GM21515 (cell line): ENCODE results near the gene S100A14.
"Not testable (repeated sequence)": the region's sequence is repeated elsewhere in the genome, so short reads cannot be mapped to it uniquely, and the experiment has no call there.

Source experiments
- ATAC-seq: cut with Tn5 transposase; IDR thresholded peaks from one replicate; pipeline ENCODE4 v1.9.1; 2021; ENCODE audit not compliant: unreplicated experiment

S100A14 gene

DNA sequence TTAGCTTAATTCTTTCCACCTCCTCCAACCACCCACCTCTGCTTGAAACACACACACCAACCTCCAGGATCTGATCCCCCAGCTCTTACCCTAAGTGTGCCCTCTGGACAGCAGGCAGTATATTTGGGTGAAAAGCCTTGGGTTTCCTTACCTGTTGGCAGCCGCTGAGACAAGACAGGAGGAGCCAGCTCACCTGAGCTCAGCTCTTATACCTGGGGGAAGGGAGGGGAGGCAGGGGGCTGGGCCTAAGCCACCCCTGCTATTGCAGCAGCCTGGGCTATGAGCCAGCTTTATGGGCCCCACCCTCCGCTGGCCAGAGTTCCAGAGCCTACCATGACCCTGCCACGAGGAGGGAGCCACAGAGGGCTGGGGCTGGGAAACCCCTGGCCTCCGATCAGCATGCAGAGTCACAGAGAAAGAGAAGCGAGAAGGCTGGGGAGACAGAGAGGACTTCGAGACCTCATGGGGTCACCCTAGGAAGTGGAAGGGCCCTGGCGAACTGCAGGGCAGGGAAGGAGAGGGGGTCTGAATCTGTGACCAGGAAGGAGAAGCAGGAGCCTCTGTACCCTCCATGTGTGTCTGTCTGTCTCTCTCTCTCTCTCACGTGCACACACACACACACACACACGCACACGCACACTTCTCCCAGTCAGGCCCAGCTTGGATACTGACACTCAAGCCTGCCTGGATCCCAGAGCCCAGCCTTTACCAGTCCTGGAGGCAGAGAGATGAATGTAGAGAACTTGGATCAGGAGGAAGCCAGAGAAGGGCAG, at the start of gene S100A14:
S100A14 (minus strand) TSS at position 182 of the 773 bp plus-strand sequence. CDS start 467 bp downstream, outside the sequence.
- ATAC-seq: no peak

DNA sequence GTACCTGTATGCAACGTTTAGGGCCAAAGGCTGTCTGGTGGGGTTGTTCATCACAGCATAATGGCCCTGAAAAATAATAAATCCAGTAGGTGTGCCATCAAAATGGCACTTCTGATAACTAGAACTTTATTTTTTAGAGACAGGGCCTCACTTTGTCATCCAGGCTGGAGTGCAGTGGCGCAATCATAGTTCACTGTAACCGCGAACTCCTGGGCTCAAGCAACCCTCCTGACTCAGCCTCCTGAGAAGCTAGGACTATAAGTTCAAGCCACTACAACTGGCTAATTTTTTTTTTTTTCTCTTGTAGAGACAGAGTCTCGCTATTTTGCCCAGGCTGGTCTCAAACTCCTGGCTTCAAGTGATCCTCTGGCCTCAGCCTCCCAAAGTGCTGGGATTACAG, 47.1 kb upstream of the S100A14 start:
- ATAC-seq: no peak

DNA sequence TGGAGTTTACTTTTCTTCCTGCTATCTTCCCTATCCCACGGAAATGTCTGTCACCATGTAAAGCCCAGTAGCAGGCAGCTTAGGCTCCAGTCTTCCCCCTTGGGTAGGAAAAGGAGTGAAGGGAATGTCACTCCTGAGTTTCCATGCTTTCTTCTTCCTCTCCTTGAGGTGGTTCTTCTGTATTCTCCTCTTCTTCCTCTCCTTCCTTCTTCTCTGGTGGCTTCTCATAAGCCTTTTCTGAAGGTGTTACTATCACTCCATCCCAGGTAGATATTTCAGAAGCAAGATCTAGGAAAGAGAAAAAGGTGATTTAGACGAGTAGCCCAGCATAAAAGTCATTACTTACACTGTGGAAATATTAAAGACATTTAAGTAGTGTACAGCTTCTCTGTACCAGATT, 46.1 kb upstream of the S100A14 start:
- no peak for ATAC-seq

DNA sequence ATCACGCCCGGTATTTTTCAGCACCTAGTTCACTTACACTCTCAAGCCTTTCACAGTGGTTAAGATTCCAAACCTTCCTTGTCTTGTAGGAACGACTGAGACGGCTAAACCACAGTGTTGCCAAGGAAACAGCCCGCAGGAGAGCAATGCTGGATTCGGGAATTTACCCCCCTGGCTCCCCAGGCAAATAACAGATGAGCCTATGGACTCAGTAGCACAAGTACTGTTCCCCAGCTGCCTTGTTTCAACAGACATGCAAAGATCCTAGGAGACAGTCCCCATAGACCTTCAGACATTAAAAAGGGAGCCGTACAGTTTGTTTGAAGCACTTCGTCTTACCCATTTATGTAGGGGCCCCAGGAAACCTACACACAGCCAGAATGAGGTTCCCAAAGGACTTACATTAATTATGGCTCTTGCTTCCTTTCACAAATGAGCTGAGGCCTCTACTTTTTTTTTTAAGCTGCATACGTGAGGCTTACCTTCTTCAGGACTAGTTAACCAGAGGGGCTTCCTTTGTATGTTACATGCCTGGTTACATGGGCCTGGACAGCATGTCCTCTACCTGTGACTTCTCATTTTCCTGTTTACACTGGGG, 45.1 kb upstream of the S100A14 start:
- ATAC-seq: no peak

DNA sequence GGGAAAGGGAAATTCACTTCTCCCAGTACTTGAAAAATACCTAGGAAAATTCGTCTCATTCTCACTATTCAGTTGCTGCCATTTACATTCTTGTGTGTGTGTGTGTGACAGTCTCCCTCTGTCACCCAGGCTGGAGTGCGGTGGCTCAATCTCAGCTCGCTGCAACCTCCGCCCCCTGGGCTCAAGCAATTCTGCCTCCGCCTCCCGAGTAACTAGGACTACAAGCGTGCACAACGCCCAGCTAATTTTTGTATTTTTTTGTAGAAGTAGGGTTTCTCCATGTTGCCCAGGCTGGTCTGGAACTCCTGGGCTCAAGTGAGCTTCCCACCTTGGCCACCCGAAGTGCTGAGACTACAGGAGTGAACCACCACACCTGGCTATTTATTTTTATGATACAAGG, 43.5 kb upstream of the S100A14 start:
- no peak for ATAC-seq

DNA sequence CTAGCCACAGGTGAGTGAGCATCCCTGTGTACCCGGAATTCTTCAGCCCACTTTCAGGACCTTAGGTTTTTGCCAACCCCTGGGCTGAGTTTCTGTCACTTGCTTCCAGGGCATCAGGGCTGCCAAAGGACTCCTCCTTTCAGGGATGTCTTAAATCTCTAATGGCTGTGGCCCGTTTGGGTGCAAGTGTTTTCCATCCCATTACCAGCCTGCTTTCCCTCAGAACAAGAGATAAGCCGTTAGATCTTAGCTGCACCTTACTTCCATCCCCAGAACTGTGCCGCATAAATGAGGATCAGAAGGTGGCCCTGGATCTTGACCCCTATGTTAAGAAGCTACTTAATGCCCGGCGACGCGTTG, 43.0 kb upstream of the S100A14 start:
- peak; percentile 4 for ATAC-seq

DNA sequence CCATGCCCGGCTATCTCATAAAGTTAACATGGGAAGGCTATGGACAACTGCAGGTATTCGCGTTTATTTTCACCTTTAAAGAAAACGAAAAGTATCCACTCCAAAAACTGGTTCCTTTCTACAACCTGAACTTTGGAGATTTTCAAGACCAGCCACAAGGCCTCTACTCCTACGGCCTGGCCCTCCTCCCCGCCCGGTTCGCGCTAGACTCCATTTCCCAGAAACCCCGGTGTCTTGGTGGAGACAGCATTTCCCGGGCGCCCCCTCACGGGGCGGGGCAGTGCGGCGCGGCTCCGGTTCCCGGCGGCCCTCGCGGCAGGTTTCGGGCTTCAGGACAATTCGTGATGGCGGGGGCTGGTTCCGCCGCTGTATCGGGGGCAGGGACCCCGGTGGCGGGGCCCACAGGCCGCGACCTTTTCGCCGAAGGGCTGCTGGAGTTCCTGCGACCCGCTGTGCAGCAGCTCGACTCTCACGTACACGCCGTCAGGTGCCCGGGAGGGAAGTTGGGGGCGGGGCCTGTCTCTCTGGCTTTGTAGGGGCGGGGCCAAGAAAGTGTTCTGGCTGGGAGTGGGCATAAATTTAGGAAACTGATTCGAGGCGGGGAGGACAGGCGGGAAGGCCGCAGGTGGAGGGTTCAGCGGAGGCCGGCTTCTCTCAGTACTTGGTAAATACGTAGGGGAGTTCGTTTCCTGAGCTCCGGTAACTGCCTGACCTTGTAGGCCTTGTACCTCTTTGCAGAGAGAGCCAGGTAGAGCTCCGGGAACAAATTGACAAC, 42.5 kb upstream of the S100A14 start, which contains the start of gene SNAPIN:
SNAPIN (plus strand) TSS at position 304 of the 775 bp plus-strand sequence; CDS start at position 345, 41 bp downstream.
- peak; percentile 83 for ATAC-seq

DNA sequence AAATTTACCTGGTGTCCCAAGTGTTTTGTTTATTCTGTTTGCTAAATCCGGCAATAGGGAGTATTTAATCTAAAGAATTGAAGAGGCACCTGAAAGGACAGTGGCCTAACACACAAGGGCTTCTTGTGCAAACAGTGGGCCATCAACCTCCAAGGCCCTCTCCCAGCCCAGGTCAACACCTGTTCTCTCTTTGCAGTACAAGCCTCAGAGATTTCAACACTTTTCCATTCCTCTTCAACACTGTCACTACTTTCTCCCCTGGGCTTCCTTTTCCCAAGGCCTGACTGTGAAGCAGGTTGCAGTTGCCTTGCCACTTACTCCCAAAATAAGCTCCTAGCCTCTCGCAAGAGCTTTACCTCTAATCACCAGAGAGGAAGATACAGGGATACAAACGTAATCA, 39.2 kb upstream of the S100A14 start:
- ATAC-seq: no peak

DNA sequence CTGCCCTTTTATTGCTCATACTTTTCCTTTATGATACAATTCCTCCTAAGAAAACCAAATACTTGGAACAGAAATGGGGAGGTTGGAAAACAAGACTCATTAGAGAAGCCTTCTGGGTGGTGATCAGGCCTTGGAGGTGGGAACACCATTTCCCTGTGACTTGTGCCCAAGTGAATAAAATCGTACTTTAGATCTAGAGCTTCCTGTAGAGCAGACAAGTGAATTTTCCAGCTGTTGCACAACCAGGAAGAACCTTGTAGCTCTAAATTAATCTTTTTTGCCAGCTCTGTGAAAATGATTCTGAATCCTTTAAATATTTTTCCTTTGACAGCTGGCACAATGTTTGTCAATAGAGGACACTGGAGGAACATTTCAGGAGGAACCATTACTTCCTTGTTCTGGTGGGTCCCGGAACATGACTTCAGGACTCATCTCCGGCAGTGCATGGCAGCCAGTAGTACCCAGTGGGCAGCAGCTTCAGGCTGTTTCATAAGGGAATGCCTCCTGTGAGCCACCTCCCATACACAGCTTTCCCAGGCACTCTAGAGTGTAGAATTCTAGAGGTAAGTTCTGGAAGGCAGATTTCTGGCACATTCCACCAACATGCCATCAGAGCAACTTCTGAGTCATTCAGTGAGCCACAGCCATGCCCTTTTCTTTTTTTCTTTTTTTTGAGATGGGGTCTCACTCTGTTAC, 36.8 kb upstream of the S100A14 start:
- no peak for ATAC-seq

DNA sequence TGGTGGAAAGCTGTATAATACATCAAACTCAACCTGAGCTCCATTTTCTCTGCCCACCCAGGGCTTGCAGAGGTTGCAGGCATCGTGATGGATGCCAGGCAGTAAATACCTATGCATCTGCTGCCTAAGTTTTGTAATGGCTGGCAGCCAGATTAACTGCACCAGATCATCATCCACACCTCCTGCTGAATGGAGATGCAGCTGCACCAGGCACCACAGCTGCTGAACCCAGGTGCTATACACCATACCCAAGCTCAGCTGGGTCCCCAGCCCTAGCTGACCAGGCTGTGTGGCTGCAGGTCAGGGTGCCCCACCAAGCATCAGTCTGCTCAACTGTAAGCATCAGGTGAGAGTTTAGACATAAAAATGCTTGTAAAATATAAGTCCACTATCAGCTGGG, 35.6 kb upstream of the S100A14 start:
- ATAC-seq: no peak

DNA sequence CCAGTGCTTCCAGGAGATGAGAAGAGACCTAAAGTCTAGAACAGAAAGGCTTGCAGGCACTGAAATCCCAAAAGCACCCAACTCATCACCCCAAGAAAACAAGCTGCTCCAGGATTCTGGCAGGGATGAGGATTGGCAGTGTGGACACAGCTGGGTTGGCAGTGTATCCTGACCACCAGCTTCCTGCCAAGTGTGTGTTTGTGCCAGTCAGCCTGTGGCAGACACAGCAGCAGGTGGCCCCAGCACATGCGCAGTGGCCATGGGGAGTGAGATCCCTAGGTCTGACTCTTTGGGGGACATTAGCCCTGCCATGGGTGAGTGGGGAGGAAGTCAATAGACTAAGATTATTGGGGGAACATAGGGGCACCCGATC, 33.7 kb upstream of the S100A14 start:
- no peak for ATAC-seq

DNA sequence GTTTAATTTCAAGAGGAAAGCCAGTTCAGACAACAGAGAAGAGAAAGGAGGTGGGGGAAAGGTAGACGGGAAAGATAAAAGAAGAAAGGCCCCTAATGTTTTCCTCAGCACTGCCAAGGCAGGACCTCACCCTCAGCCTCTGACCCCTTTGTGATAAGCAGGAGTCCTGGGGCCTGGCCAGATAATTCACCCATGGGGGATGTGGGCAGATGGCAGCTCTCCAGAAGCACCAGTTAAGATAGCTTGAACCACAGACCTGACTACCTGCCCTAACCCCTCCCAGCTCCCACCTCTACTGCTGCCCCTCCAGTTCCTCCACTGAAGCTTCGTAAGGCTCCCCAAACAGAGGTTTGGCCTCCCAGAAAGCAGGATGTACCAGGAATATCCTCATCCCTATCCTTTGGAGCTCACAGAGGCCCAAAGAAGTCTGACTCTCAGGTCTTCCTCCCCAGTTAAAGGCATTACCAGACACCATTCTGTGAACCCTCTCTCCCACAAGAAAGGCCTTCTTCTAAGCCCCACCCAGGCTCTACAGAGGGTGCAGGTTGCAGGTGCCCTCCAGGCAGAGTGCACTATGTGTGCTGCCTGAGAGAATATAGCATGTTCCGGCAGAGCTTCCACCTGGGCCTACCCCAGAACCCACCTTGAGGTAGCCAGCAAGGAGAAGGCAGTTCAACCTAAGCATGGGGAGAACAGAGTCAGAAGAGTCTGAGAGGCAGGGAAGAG, 33.2 kb upstream of the S100A14 start:
- ATAC-seq: no peak

DNA sequence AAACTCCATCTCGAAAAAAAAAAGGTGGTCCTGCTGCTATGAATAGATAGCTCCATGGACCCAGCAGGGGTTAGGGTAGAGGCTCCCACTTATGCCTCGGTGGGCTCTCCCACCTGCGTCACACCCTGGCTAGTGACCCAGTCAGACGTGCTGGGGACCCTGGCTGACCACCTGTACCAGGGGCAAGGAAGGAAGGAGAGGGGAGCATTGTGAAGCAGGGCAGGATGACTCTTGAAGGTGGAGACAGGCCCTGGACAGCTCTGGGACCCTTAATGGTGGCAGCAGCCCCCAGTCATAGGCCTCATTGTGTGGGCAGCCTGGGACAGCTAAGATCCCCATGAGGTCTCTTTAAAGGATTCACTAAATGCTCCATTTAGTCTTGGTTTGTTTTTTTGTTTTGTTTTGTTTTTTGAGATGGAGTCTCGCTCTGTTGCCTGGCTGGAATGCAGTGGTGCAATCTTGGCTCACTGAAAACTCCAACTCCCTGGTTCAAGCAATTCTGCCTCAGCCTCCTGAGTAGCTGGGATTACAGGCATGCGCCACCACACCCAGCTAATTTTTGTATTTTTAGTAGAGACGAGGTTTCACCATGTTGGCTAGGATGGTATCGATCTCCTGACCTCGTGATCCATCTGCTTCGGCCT, 32.0 kb upstream of the S100A14 start:
- no peak for ATAC-seq

DNA sequence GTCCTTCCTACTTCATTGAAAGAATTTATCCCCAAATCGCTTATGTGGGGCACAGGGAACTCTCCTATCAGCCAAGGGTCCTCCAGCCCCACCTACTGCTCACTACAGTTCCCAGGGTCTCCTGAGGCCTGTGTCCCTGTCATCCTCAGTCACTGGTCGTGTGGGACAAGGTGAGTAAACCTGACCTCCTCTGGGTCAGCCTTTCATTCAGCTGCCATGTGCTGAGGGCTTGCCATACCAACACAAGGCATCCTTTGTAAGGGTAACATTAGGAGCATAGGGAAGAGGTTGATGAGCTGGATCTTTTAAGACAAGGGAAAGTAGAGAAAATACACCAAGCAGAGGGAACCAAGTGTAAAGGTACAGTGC, 31.2 kb upstream of the S100A14 start:
- no peak for ATAC-seq

DNA sequence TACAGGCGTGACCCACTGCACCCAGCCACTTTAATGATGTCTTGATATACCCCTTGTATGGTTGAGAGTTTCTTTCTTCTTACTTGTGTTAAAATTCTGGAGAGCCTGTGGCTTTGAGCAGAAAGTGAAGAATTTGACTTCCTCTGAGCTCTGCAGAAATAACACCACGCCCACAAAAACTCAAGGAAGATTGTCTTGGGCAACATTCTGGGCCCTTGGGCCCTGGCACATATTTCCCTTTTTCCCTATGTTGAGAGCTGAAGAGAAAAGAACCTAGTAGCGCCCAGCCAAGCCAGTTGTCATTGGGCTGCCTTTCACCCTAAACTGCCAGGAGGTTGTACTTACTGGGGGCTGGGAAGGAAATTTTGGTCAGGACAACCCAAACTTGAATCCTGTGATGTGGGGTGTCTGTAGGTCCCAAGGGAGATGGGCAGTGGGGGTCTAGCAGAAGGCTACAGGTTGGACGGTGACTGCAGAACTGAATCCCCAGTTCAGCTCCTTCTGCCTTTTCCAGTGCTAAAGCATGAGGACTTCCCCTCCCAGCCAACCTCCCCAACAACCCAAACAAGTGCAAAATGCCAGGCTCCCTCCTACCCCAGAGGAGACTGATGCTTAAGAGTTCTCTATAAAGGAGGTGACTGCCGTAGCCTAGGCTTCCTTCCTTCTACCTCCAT, 30.7 kb upstream of the S100A14 start:
- no peak for ATAC-seq

DNA sequence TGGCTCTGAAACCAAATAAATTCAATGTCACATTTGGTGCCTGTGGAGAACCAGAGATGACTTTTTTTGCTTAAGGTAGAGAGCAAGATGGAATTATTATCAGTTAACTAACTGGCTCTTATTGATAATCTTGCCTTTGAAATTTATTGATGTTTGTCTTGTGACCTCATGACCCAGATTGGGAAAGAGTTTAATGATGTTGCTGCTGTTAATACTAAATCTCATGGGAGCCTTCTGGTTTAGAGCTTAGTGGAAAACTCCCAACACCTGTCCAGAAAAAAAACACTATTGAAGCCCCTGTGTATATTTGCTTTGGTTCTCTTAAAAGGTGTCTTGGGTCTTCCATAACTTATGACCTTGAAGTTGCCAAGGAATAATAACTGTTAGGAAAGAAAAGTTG, 27.7 kb upstream of the S100A14 start:
- no peak for ATAC-seq

DNA sequence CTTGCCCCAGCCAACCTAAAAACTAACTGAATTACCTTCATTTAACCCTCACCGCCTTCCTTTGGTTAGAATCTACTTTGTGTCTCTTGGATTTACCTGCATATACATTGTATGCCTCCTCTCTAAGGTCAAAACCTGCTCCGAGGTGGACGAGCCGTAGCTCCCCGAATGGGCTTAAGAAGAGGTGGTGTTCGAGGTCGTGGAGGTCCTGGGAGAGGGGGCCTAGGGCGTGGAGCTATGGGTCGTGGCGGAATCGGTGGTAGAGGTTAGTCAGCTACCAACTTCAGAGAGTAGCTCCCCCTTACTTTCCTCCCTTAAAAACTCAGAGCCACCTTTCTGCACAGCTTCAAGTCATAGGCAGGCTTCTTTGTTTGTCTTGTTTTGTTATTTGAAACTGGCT, 27.0 kb upstream of the S100A14 start:
- no peak for ATAC-seq

DNA sequence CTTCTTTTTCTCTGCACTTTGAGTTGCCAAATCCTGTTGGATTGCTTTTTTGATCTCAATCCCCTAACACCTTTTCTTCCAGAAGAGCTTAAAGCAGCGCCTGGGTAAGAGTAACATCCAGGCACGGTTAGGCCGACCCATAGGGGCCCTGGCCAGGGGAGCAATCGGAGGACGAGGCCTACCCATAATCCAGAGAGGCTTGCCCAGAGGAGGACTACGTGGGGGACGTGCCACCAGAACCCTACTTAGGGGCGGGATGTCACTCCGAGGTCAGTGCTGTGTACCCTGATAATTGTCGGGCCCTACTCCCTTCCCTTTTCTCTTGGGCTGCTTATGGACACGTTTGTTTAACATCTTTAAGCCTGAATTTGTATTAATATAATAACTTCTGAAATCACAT, 26.0 kb upstream of the S100A14 start:
- ATAC-seq: no peak

DNA sequence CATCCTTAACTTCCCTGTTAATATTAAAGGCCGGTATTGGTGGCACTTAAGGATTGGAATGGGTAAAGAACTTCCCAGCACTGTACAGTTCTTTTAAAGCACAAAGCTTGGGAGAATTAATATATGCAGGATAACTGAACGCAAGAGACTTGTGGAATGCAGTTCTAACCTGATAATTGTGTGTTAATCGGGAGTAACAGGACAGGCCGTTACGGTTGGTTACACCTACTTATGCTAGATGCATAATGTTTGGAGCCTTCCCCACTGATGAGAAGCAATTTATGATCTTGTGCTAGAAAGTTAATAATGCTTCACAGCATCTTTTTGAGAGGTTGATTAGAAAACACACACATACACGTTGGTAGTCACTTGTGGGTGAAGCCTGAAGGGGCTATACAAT, 24.7 kb upstream of the S100A14 start:
- ATAC-seq: no peak

DNA sequence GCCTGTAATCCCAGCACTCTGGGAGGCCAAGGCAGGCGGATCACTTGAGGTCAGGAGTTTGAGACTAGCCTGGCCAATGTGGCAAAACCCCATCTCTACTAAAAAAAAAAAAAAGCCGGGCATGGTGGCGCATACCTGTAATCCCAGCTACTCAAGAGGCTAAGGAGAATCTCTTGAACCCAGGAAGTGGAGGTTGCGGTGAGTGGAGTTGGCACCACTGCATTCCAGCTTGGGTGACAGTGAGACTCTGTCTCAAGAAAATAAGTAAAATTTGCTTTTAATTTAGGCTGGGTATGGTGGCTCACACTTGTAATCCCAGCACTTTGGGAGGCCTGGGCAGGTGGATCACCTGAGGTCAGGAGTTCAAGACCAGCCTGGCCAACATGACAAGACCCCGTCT, 24.1 kb upstream of the S100A14 start:
- not testable (repeated sequence) for ATAC-seq
